Thymus (tissue), 11 donors: ENCODE results near the gene NUDCD3. TPM values are rescaled to one million over a fixed set of nuclear protein-coding genes. Genes with fewer than 3 reads are reported as not detected.
"Not testable (repeated sequence)": the region's sequence is repeated elsewhere in the genome, so short reads cannot be mapped to it uniquely, and the experiment has no call there.

Experiments used
- DNase-seq, 9 donors: peaks; one replicate each; pipeline ENCODE4 v3.0.0-alpha.2; 2013; ENCODE audit warnings: low spot score in 9 of 9, low read depth in 6 of 9, missing footprints in 1 of 9
- H3K27ac ChIP-seq, 2 donors: one replicate each; pipeline ENCODE4 v1.5.1; 2013; ENCODE audit warnings: control low read depth in 1 of 2, low read depth in 1 of 2, low read length in 1 of 2, mild to moderate bottlenecking in 1 of 2, moderate library complexity in 1 of 2
- H3K27me3 ChIP-seq, 2 donors: one replicate each; pipeline ENCODE4 v1.5.1; 2013; ENCODE audit warnings: low read length in 1 of 2; ENCODE audit not compliant: control insufficient read depth in 2 of 2, insufficient read depth in 1 of 2
- H3K36me3 ChIP-seq, 2 donors: one replicate each; pipeline ENCODE4 v1.5.1; 2013; ENCODE audit warnings: low read length in 1 of 2, mild to moderate bottlenecking in 1 of 2, moderate library complexity in 1 of 2; ENCODE audit not compliant: control insufficient read depth in 2 of 2, insufficient read depth in 2 of 2
- H3K4me1 ChIP-seq, 2 donors: one replicate each; pipeline ENCODE4 v1.5.1; 2013; ENCODE audit warnings: low read length in 2 of 2; ENCODE audit not compliant: control insufficient read depth in 2 of 2, insufficient read depth in 2 of 2
- H3K4me3 ChIP-seq, 2 donors: one replicate each; pipeline ENCODE4 v1.5.1; 2013; ENCODE audit warnings: low read length in 2 of 2, control low read depth in 1 of 2, mild to moderate bottlenecking in 1 of 2
- H3K9me3 ChIP-seq, 2 donors: one replicate each; pipeline ENCODE4 v1.5.1; 2013; ENCODE audit warnings: low read length in 1 of 2, mild to moderate bottlenecking in 1 of 2; ENCODE audit not compliant: control insufficient read depth in 2 of 2, insufficient read depth in 1 of 2
- WGBS: extraction: QIAGEN DNeasy Blood & Tissue Kit; methylation state at CpG from one replicate; pipeline ENCODE4 v1.1.7; 2013; 5-methylcytosine and 5-hydroxymethylcytosine counted together
- polyA plus RNA-seq: library from polyadenylated mRNA; stranded (reverse); fragments of 200-250 nt; gene quantifications from one replicate; pipeline ENCODE4 v1.2.3, GENCODE V29; 2013
- total RNA-seq: library from RNA; stranded (reverse); fragments of 120-200 nt; gene quantifications from one replicate; pipeline ENCODE4 v1.2.4, GENCODE V29; 2013
- donor health status: healthy.

The NUDCD3 gene
- total and polyA plus RNA-seq, 2 donors = 32.9 to 33.9 TPM

DNA sequence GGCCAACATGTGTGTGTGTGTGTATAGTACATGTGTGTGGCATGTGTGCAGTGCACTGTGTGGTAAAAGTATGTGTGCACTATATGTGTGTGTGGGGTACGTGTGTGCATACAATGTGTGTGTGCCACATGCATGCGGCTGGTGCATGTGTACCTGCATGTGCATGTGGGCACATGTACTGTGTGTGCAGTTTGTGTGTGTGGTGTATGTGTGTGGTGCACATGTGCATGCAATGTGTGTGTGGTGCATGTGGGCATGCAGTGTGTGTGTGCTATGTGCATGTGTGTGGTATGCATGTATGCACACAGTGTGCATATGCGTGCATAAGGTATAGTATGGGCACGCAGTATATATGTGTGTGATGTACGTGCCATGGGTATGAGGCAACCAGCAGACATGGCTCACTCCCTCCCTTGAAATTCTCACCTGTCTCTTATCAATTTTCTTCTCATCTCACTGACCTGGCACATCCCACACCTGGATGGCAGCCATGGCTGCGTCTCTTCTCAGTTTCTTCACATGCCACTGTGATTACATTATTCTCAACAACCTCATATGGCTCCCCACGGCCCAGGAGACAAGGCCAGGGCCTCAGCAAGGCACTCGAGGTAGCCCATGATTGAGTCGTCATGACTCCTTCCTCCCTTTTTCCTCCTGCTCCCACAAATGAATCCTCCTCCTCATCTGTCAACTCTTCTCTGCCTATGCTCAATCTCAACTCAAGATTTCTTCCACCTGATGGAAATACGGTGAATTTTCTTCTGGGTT is 57.0 kb downstream of the NUDCD3 start:
- H3K9me3 ChIP-seq = no peaks in the 10 kb centered on the region
- no peak overlapping the region for H3K4me3 ChIP-seq
- WGBS = 94% methylated on average over 10 of the region's 10 CpGs
- no peak for DNase-seq
- H3K27me3 ChIP-seq = no peaks in the 10 kb centered on the region
- H3K4me1 ChIP-seq = no peaks in the 10 kb centered on the region
- no peak overlapping the region for H3K27ac ChIP-seq
- peaks cover 5 to 7% of the 10 kb centered on the region in 2 donors for H3K36me3 ChIP-seq

DNA sequence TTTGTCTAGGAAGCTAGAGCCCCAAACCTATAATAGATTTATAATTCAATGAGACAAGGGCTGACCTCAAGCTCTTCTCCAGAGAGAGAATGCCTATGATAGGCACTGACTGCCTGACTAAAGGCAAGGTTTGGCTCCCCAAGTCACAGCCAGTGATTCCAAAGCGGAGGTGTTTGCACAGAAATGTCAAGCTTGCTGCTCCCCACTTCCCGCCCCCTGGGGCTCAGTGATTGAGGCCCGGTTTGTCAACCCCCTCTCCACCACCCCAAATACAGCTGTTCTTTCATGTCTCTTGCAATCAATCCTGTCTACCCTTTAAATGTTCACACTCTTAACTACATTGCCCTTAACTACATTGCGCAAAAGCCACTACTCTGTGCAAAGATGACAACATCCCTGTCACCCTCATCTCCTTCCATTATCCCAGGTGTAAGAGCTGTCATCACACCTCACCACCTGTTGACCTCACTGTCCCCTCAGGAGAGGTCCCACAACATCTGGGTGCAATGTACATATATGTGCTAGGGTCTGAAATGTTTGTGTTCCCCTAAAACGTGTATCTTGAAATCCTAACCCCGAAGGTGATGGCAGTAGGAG is 58.0 kb downstream of the NUDCD3 start:
- no peaks in the 10 kb centered on the region for H3K27me3 ChIP-seq
- no peak overlapping the region for H3K27ac ChIP-seq
- H3K9me3 ChIP-seq = no peaks in the 10 kb centered on the region
- no peaks in the 10 kb centered on the region for H3K4me1 ChIP-seq
- WGBS = 96% methylated on average over 6 of the region's 6 CpGs
- H3K4me3 ChIP-seq = no peak overlapping the region
- DNase-seq = no peak
- peaks cover 8% of the 10 kb centered on the region in 2 donors for H3K36me3 ChIP-seq

DNA sequence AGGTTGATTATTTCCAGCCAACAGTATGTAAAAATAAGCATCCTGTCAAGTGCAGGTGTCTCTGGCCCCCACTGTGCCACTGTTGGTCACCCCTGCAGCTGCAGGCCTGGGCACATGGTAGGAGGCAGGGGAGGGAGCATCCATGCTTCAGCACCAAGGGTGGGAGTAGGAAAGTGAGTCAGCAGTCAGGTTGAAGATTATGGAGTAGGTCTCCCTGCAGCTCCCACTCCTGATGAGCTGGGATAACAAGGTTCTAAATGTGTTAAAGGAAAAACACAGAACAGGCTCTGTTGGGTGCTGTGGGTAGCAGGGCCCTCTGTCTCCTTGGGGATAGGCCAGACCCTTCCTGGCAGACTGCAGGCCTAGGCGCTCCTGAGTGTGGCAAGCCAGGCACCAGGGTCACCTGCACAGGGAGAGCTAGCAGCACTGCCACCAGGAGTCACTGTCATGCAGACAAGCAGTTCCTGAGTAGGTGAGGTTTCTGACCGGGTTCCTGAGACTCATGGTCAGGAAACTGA is 59.3 kb downstream of the NUDCD3 start:
- Histone ChIP-seq H3K4me3 (no peak overlapping the region), H3K36me3 (peaks cover 17 to 18% of the 10 kb centered on the region in 2 donors), H3K9me3 (no peaks in the 10 kb centered on the region), H3K4me1 (no peaks in the 10 kb centered on the region), H3K27ac (no peak overlapping the region), H3K27me3 (no peaks in the 10 kb centered on the region)
- DNase-seq = no peak
- 83% methylated on average over 2 of the region's 2 CpGs for WGBS

DNA sequence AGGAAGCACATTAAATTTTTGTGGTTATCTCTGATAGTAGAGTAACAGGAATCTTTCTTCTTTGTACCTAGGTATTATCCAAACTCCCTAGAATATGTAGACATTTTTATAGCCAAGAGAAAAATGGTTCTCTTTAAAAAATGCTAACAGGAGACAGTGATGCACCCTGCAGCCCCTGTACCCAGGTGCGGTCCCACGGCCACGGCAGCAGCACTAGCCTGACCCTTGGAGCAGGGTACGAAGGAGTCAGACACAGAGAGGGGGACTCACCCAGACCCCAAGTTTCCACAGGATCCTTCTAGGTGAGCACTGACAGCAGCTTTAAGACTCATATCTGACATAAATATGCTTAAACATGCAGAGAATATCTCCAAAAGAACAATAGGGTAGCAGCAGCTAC is 60.4 kb downstream of the NUDCD3 start:
- 97% methylated on average over 4 of the region's 4 CpGs for WGBS
- H3K36me3 ChIP-seq = peaks cover 25 to 28% of the 10 kb centered on the region in 2 donors
- H3K9me3 ChIP-seq = no peaks in the 10 kb centered on the region
- no peak overlapping the region for H3K4me3 ChIP-seq
- H3K4me1 ChIP-seq = no peaks in the 10 kb centered on the region
- no peaks in the 10 kb centered on the region for H3K27me3 ChIP-seq
- DNase-seq = no peak
- no peak overlapping the region for H3K27ac ChIP-seq

DNA sequence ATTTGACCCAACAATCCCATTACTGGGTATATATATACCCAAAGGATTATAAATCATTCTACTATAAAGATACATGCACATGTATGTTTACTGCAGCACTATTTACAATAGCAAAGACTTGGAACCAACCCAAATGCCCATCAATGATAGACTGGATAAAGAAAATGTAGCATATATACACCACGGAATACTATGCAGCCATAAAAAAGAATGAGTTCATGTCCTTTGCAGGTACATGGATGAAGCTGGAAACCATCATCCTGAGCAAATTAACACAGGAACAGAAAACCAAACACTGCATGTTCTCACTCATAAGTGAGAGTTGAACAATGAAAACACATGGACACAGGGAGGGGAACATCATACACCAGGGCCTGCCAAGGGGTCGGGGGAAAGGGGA is 65.7 kb downstream of the NUDCD3 start:
- WGBS = 96% methylated on average over 2 of the region's 2 CpGs
- not testable (repeated sequence) for H3K9me3 ChIP-seq, H3K4me3 ChIP-seq, DNase-seq, H3K4me1 ChIP-seq, H3K27ac ChIP-seq, H3K27me3 ChIP-seq
- H3K36me3 ChIP-seq = peaks cover 18 to 23% of the 10 kb centered on the region in 2 donors

DNA sequence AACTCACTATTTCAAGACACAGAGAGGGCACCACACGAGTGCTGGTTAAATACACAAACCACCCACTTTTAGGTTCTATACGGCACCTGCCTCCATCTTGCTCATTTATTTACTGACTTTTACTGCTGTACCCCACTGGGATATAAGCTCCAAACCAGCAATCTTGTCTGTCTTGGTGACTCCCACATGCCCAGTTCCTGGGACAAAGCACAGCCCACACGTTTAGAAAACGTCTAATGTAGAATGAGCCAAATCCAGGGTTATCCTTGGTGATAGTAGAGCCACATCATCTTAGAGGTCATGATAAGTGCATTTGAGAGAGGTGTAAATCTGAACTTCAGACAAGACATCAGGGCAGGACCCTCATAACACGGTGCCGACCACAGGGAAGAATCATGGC is 73.5 kb downstream of the NUDCD3 start:
- H3K27ac ChIP-seq = no peak overlapping the region
- H3K4me1 ChIP-seq = no peaks in the 10 kb centered on the region
- no peaks in the 10 kb centered on the region for H3K9me3 ChIP-seq
- H3K36me3 ChIP-seq = peaks cover 8 to 21% of the 10 kb centered on the region in 2 donors
- H3K27me3 ChIP-seq = no peaks in the 10 kb centered on the region
- 99% methylated on average over 6 of the region's 6 CpGs for WGBS
- DNase-seq = no peak
- no peak overlapping the region for H3K4me3 ChIP-seq

DNA sequence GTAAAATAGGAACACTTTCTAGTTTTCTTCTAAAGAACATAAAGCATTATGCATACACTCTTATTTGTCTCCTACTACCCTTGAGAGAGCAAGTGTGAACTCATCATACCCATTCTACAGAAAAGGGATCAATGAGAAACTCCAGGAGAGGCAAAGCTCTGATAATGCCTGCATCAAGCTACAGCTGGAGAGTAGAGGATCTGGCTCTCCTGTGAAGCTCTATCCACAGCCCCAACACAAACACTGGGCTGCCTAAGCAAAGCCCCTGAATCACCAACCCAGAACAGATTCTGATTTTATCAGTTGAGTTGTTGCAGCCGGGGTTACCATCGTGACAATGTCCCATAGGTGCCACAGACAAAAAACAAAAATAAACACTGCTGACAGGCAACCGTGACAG is 74.9 kb downstream of the NUDCD3 start:
- Histone ChIP-seq H3K4me3 (no peak overlapping the region), H3K4me1 (no peaks in the 10 kb centered on the region), H3K27ac (no peak overlapping the region), H3K27me3 (no peaks in the 10 kb centered on the region), H3K9me3 (peaks cover 0 to 3% of the 10 kb centered on the region in 2 donors), H3K36me3 (peaks cover 11 to 25% of the 10 kb centered on the region in 2 donors)
- DNase-seq = no peak
- 93% methylated on average over 3 of the region's 3 CpGs for WGBS

DNA sequence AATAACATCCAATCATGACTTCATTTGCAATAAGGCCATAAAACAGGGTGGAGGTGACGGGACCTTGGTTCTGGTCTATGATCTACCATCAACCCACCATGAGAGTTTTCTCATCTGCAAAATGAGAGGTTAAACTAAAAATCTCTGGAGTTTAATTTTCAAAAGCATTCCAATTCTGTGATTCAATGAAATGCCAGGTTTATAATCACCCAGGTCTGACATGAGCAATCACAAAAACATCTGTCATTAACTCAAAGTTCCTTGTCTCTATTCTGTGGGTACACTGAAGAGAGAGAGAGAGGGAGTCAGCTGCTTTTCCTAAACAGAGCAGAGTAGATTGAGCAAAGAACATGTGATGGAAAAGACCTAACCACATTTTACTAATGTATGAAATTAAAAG is 75.4 kb downstream of the NUDCD3 start:
- no peaks in the 10 kb centered on the region for H3K4me1 ChIP-seq
- H3K36me3 ChIP-seq = peaks cover 11 to 25% of the 10 kb centered on the region in 2 donors
- 97% methylated on average over 1 of the region's 1 CpG for WGBS
- no peak overlapping the region for H3K27ac ChIP-seq
- H3K27me3 ChIP-seq = no peaks in the 10 kb centered on the region
- H3K4me3 ChIP-seq = no peak overlapping the region
- no peak for DNase-seq
- peaks cover 0 to 3% of the 10 kb centered on the region in 2 donors for H3K9me3 ChIP-seq

DNA sequence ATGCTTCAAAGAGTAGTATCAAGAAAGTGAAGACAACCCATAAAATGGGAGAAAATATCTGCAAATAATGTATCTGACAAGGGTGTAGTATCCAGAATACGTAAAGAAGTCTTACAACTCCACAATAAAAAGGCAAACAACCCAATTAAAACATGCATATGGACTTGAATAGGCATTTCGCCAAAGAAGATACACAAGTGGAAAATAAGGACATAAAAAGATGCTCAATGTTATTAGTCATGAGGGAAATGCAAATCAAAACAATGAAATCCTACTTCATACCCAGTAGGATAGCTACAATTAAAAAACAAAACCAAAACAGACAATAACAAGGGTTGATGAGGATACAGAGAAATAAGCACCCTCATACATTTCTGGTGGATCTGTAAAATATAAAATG is 79.2 kb downstream of the NUDCD3 start:
- 98% methylated on average over 2 of the region's 2 CpGs for WGBS

More for the DNA sequence above, 79.2 kb downstream of the NUDCD3 start:
- Histone ChIP-seq H3K27me3 (no peaks in the 10 kb centered on the region), H3K4me1 (no peaks in the 10 kb centered on the region), H3K9me3 (peaks cover 0 to 3% of the 10 kb centered on the region in 2 donors), H3K27ac (no peak overlapping the region), H3K36me3 (peaks cover 3 to 5% of the 10 kb centered on the region in 2 donors), H3K4me3 (no peak overlapping the region)
- DNase-seq = no peak
